ENCODE data around the gene AADACL3. TPM values are rescaled to one million over a fixed set of nuclear protein-coding genes. Genes with fewer than 3 reads are reported as not detected.

Gene AADACL3
- total RNA-seq, 1 donor = not detected

- DNase-seq (ENCODE audit: low read depth in 2 of 3, low spot score in 2 of 3) = no peak
Measured at GRCh38 chr1:12762766-12763165, 46.9 kb downstream of the AADACL3 start.

GRCh38 chr1:12763479-12763878, 47.6 kb downstream of the AADACL3 start:
- no peak for DNase-seq (ENCODE audit: low read depth in 2 of 3, low spot score in 2 of 3)

GRCh38 chr1:12764016-12764415, 48.1 kb downstream of the AADACL3 start:
- no peak for DNase-seq (ENCODE audit: low read depth in 2 of 3, low spot score in 2 of 3)

- DNase-seq (ENCODE audit: low read depth in 2 of 3, low spot score in 2 of 3) = no peak
Measured at GRCh38 chr1:12769031-12769430, 53.1 kb downstream of the AADACL3 start.

- no peak for DNase-seq (ENCODE audit: low read depth in 2 of 3, low spot score in 2 of 3)
Measured at GRCh38 chr1:12769976-12770505, 54.1 kb downstream of the AADACL3 start.

- DNase-seq (ENCODE audit: low read depth in 2 of 3, low spot score in 2 of 3) = no peak
Measured at GRCh38 chr1:12770620-12771019, 54.7 kb downstream of the AADACL3 start.

GRCh38 chr1:12771186-12771585, 55.3 kb downstream of the AADACL3 start:
- DNase-seq (ENCODE audit: low read depth in 2 of 3, low spot score in 2 of 3) = no peak

- DNase-seq (ENCODE audit: low read depth in 2 of 3, low spot score in 2 of 3) = no peak
Measured at GRCh38 chr1:12772520-12772919, 56.6 kb downstream of the AADACL3 start.

GRCh38 chr1:12773438-12773837, 57.5 kb downstream of the AADACL3 start, which contains the start of gene PRAMEF12:
PRAMEF12 (plus strand) TSS chr1:12773738; CDS start chr1:12774868, 1,130 bp downstream.
- no peak for DNase-seq (ENCODE audit: low read depth in 2 of 3, low spot score in 2 of 3)

GRCh38 chr1:12774801-12775345, 59.0 kb downstream of the AADACL3 start:
- no peak for DNase-seq (ENCODE audit: low read depth in 2 of 3, low spot score in 2 of 3)

GRCh38 chr1:12775443-12775842, 59.5 kb downstream of the AADACL3 start:
- no peak for DNase-seq (ENCODE audit: low read depth in 2 of 3, low spot score in 2 of 3)

- no peak for DNase-seq (ENCODE audit: low read depth in 2 of 3, low spot score in 2 of 3)
Measured at GRCh38 chr1:12776801-12777557, 61.1 kb downstream of the AADACL3 start.

Small RNA genes lying within 50 kb of the gene (small RNA-seq; reads per million reads assigned to genes)
- gene AC244670.1 = not detected

Other genes with a start within 250 kb of the AADACL3 start
- 7.3 TPM for gene DHRS3, start 97.9 kb upstream of the AADACL3 start, total RNA-seq
- not detected for gene AADACL4, start 72.0 kb upstream of the AADACL3 start, total RNA-seq
- not detected for gene CFAP107, start 30.1 kb downstream of the AADACL3 start, total RNA-seq
- not detected for gene PRAMEF12, start 57.6 kb downstream of the AADACL3 start, total RNA-seq
- not detected for gene PRAMEF1, start 75.3 kb downstream of the AADACL3 start, total RNA-seq
- not detected for gene PRAMEF11, start 115.3 kb downstream of the AADACL3 start, total RNA-seq
- not detected for gene HNRNPCL1, start 132.6 kb downstream of the AADACL3 start, total RNA-seq
- not detected for gene PRAMEF2, start 141.0 kb downstream of the AADACL3 start, total RNA-seq
- gene PRAMEF4, start 170.1 kb downstream of the AADACL3 start, total RNA-seq = not detected
- gene PRAMEF10, start 182.2 kb downstream of the AADACL3 start, total RNA-seq = not detected
- gene PRAMEF7, start 200.5 kb downstream of the AADACL3 start, total RNA-seq = not detected
- gene PRAMEF6, start 231.5 kb downstream of the AADACL3 start, total RNA-seq = not detected

Data from hematopoietic multipotent progenitor cell (in vitro differentiated cells).